HEK293 (cell line): ENCODE data around the gene NPHP4.
A peak's percentile ranks its signal among the peaks of the same experiment; 100 is the strongest.

Experiments
- CTCF ChIA-PET: fragments of 350-600 bp; formaldehyde crosslinking; extraction: SDS; loops from one replicate; lab custom pipeline; 2021; ENCODE audit warnings: antibody characterized with exemption; lab: Yijun Ruan, JAX
- POLR2A ChIA-PET: fragments of 300-600 bp; formaldehyde crosslinking; extraction: SDS; loops from one replicate; lab custom pipeline; 2020; ENCODE audit warnings: antibody characterized with exemption, inconsistent platforms; lab: Yijun Ruan, JAX
- H3K27ac ChIP-seq: fragments of 200-500 bp; sonication (Bioruptor generic); 2 replicates; pipeline ENCODE4 v1.5.1; 2014; ENCODE audit warnings: low read depth, low read length, control low read depth, inconsistent platforms; ENCODE audit errors: extremely low read depth
- H3K36me3 ChIP-seq, 2 experiments: fragments of 200-500 bp in 1 of 2; sonication (Bioruptor generic) in 1 of 2; 1 replicate in 1 of 2; 2 replicates in 1 of 2; pipeline ENCODE4 v1.5.1; 2014 to 2017; ENCODE audit warnings: inconsistent platforms in 2 of 2, low read length in 2 of 2; ENCODE audit not compliant: control insufficient read depth in 2 of 2, insufficient read depth in 1 of 2
- H3K4me1 ChIP-seq: fragments of 200-500 bp; sonication (Bioruptor generic); 2 replicates; pipeline ENCODE4 v1.5.1; 2014; ENCODE audit warnings: mild to moderate bottlenecking, low read length, inconsistent platforms; ENCODE audit not compliant: control insufficient read depth, insufficient read depth
- H3K4me3 ChIP-seq: 2 replicates; pipeline ENCODE4 v1.5.1; 2011; ENCODE audit warnings: low read depth, mild to moderate bottlenecking, control low read depth, low read length, moderate library complexity
- H3K9me3 ChIP-seq: fragments of 200-500 bp; sonication (Bioruptor generic); 2 replicates; pipeline ENCODE4 v1.5.1; 2014; ENCODE audit warnings: low read depth, low read length, inconsistent platforms; ENCODE audit not compliant: control insufficient read depth, insufficient read depth
- BCL6B ChIP-seq: fragments of 450-650 bp; formaldehyde crosslinking; IDR thresholded peaks from 2 replicates; pipeline ENCODE4 v1.5.1; 2017; ENCODE audit warnings: missing biosample characterization, missing genetic modification characterization
- EGR2 ChIP-seq: fragments of 450-650 bp; formaldehyde crosslinking; IDR thresholded peaks from 2 replicates; pipeline ENCODE4 v1.5.1; 2016; ENCODE audit warnings: low read depth, missing biosample characterization, missing genetic modification characterization
- KLF1 ChIP-seq: fragments of 450-650 bp; formaldehyde crosslinking; IDR thresholded peaks from 2 replicates; pipeline ENCODE4 v1.5.1; 2016; ENCODE audit warnings: missing biosample characterization, missing genetic modification characterization
- KLF10 ChIP-seq: fragments of 450-650 bp; IDR thresholded peaks from 2 replicates; pipeline ENCODE4 v1.5.1; 2018; ENCODE audit warnings: missing biosample characterization, mild to moderate bottlenecking, missing genetic modification characterization
- KLF17 ChIP-seq: fragments of 450-650 bp; formaldehyde crosslinking; IDR thresholded peaks from 2 replicates; pipeline ENCODE4 v1.5.1; 2016; ENCODE audit warnings: missing biosample characterization, missing genetic modification characterization
- OVOL3 ChIP-seq: fragments of 450-650 bp; formaldehyde crosslinking; IDR thresholded peaks from 2 replicates; pipeline ENCODE4 v1.5.1; 2016; ENCODE audit warnings: missing biosample characterization, missing genetic modification characterization
- PRDM1 ChIP-seq: fragments of 450-650 bp; formaldehyde crosslinking; IDR thresholded peaks from 2 replicates; pipeline ENCODE4; 2016; ENCODE audit warnings: missing biosample characterization, missing genetic modification characterization
- REPIN1 ChIP-seq: fragments of 450-650 bp; formaldehyde crosslinking; IDR thresholded peaks from 2 replicates; pipeline ENCODE4 v1.5.1; 2017; ENCODE audit warnings: missing biosample characterization, missing genetic modification characterization, low read depth
- SALL2 ChIP-seq: fragments of 450-650 bp; formaldehyde crosslinking; IDR thresholded peaks from 2 replicates; pipeline ENCODE4 v1.5.0; 2017; ENCODE audit warnings: missing biosample characterization, mild to moderate bottlenecking, missing genetic modification characterization, borderline replicate concordance
- SP3 ChIP-seq: fragments of 450-650 bp; formaldehyde crosslinking; IDR thresholded peaks from 2 replicates; pipeline ENCODE4 v1.5.1; 2016; ENCODE audit warnings: missing biosample characterization, missing genetic modification characterization
- WT1 ChIP-seq: fragments of 450-650 bp; formaldehyde crosslinking; IDR thresholded peaks from 2 replicates; pipeline ENCODE4 v1.5.1; 2016; ENCODE audit warnings: missing biosample characterization, missing genetic modification characterization
- ZBTB20 ChIP-seq: fragments of 450-650 bp; formaldehyde crosslinking; IDR thresholded peaks from 2 replicates; pipeline ENCODE4 v1.5.1; 2016; ENCODE audit warnings: missing biosample characterization, missing genetic modification characterization
- ZBTB26 ChIP-seq: fragments of 450-650 bp; formaldehyde crosslinking; optimal IDR thresholded peaks from 2 replicates; pipeline ENCODE3; 2016; ENCODE audit warnings: missing biosample characterization, mild to moderate bottlenecking, missing genetic modification characterization
- ZBTB8A ChIP-seq: fragments of 450-650 bp; formaldehyde crosslinking; IDR thresholded peaks from 2 replicates; pipeline ENCODE4 v1.5.1; 2016; ENCODE audit warnings: missing biosample characterization, missing genetic modification characterization
- ZFP37 ChIP-seq: fragments of 450-650 bp; formaldehyde crosslinking; IDR thresholded peaks from 2 replicates; pipeline ENCODE4 v1.5.1; 2016; ENCODE audit warnings: missing biosample characterization, missing genetic modification characterization
- ZIC2 ChIP-seq: fragments of 450-650 bp; formaldehyde crosslinking; IDR thresholded peaks from 2 replicates; pipeline ENCODE4 v1.5.1; 2016; ENCODE audit warnings: missing biosample characterization, missing genetic modification characterization
- ZNF2 ChIP-seq: fragments of 450-650 bp; formaldehyde crosslinking; IDR thresholded peaks from 2 replicates; pipeline ENCODE4 v1.5.1; 2016; ENCODE audit warnings: missing biosample characterization, missing genetic modification characterization
- ZNF202 ChIP-seq: fragments of 450-650 bp; formaldehyde crosslinking; IDR thresholded peaks from 2 replicates; pipeline ENCODE4 v1.5.1; 2016; ENCODE audit warnings: missing biosample characterization, missing genetic modification characterization, borderline replicate concordance
- ZNF23 ChIP-seq: fragments of 450-650 bp; formaldehyde crosslinking; IDR thresholded peaks from 2 replicates; pipeline ENCODE4 v1.5.1; 2016; ENCODE audit warnings: missing biosample characterization, missing genetic modification characterization, borderline replicate concordance
- ZNF280C ChIP-seq: fragments of 450-650 bp; formaldehyde crosslinking; IDR thresholded peaks from 2 replicates; pipeline ENCODE4 v1.5.1; 2016; ENCODE audit warnings: missing biosample characterization, missing genetic modification characterization
- ZNF529 ChIP-seq: fragments of 450-650 bp; formaldehyde crosslinking; IDR thresholded peaks from 2 replicates; pipeline ENCODE4 v1.5.1; 2017; ENCODE audit warnings: missing genetic modification characterization, missing biosample characterization; ENCODE audit not compliant: insufficient replicate concordance
- ZNF560 ChIP-seq: fragments of 450-650 bp; formaldehyde crosslinking; IDR thresholded peaks from 2 replicates; pipeline ENCODE4 v1.5.1; 2017; ENCODE audit warnings: missing biosample characterization, missing genetic modification characterization, borderline replicate concordance
- ZNF571 ChIP-seq: fragments of 450-650 bp; formaldehyde crosslinking; IDR thresholded peaks from 2 replicates; pipeline ENCODE4 v1.5.0; 2017; ENCODE audit warnings: missing biosample characterization, missing genetic modification characterization
- ZNF596 ChIP-seq: fragments of 450-650 bp; IDR thresholded peaks from 2 replicates; pipeline ENCODE4 v1.5.0; 2018; ENCODE audit warnings: missing biosample characterization, mild to moderate bottlenecking, missing genetic modification characterization, moderate library complexity
- ZNF623 ChIP-seq: fragments of 450-650 bp; formaldehyde crosslinking; IDR thresholded peaks from 2 replicates; pipeline ENCODE4 v1.5.1; 2016; ENCODE audit warnings: missing biosample characterization, missing genetic modification characterization
- ZNF701 ChIP-seq: fragments of 450-650 bp; formaldehyde crosslinking; IDR thresholded peaks from 2 replicates; pipeline ENCODE4 v1.5.1; 2016; ENCODE audit warnings: missing biosample characterization, missing genetic modification characterization
- ZNF704 ChIP-seq: fragments of 450-650 bp; formaldehyde crosslinking; IDR thresholded peaks from 2 replicates; pipeline ENCODE4 v1.5.1; 2016; ENCODE audit warnings: missing biosample characterization, missing genetic modification characterization
- ZNF776 ChIP-seq: fragments of 450-650 bp; formaldehyde crosslinking; IDR thresholded peaks from 2 replicates; pipeline ENCODE4 v1.5.0; 2017; ENCODE audit warnings: missing biosample characterization, missing genetic modification characterization, borderline replicate concordance
- ZNF830 ChIP-seq: fragments of 450-650 bp; IDR thresholded peaks from 2 replicates; pipeline ENCODE4 v1.5.0; 2018; ENCODE audit warnings: missing biosample characterization, missing genetic modification characterization, low read depth, mild to moderate bottlenecking, moderate library complexity
- ZSCAN23 ChIP-seq: fragments of 450-650 bp; formaldehyde crosslinking; IDR thresholded peaks from 2 replicates; pipeline ENCODE4 v1.5.1; 2016; ENCODE audit warnings: missing biosample characterization, missing genetic modification characterization

Gene NPHP4

GRCh38 chr1:6037338-6037762, 45.1 kb upstream of the NPHP4 start (continued):
- TF ChIP-seq ZNF571 (tag by site-specific recombination) (no peak), ZIC2 (peak; percentile 93), WT1 (tag by site-specific recombination) (peak; percentile 18; the same call in 1 of the 2 replicates), ZNF2 (no peak), SALL2 (no peak), ZNF776 (tag by site-specific recombination) (no peak), SP3 (tag by site-specific recombination) (no peak), OVOL3 (tag by site-specific recombination) (no peak), ZBTB26 (no peak), ZFP37 (tag by site-specific recombination) (no peak), BCL6B (tag by site-specific recombination) (no peak), ZNF23 (tag by site-specific recombination) (no peak), KLF17 (peak; percentile 36; the same call in 1 of the 2 replicates)
- TF ChIP-seq, all 188 proteins: peak for 12

GRCh38 chr1:6035719-6036118, 43.5 kb upstream of the NPHP4 start:
- TF ChIP-seq ZSCAN23 (no peak), ZNF596 (tag by site-specific recombination) (no peak), ZNF529 (tag by site-specific recombination) (no peak), REPIN1 (tag by site-specific recombination) (no peak), ZNF202 (tag by site-specific recombination) (no peak), PRDM1 (tag by site-specific recombination) (no peak), ZNF623 (no peak), ZNF701 (no peak), ZBTB8A (tag by site-specific recombination) (no peak), ZNF560 (tag by site-specific recombination) (no peak)
- Histone ChIP-seq H3K27ac (no peak overlapping the region), H3K9me3 (no peaks in the 10 kb centered on the region), H3K4me3 (no peak overlapping the region), H3K4me1 (peaks cover 2% of the 10 kb centered on the region), H3K36me3 (no peaks in the 10 kb centered on the region)
- CTCF ChIA-PET = interaction anchor here (0.7 to 2.5 kb wide), 5 partner anchors 17 to 136 kb away, joined by 3 to 8 read pairs (median 4); no protein-coding TSS in a partner anchor
- POLR2A ChIA-PET = interaction anchor here (0.6 kb wide), 2 partner anchors 119 to 301 kb away, joined by 3 read pairs; no protein-coding TSS in a partner anchor

- Histone ChIP-seq H3K4me3 (no peak overlapping the region), H3K4me1 (peaks cover 2% of the 10 kb centered on the region), H3K9me3 (no peaks in the 10 kb centered on the region), H3K36me3 (no peaks in the 10 kb centered on the region), H3K27ac (no peak overlapping the region)
- ChIA-PET CTCF (interaction anchor here (0.7 to 2.5 kb wide), 8 partner anchors 18 to 402 kb away, joined by 3 to 8 read pairs (median 4); no protein-coding TSS in a partner anchor), POLR2A (interaction anchor here (0.6 kb wide), 1 partner anchor 301 kb away, joined by 3 read pairs; no protein-coding TSS in a partner anchor)
- TF ChIP-seq ZNF704 = no peak
- peak; percentile 87 for TF ChIP-seq KLF1
- TF ChIP-seq KLF10 (tag by site-specific recombination) = no peak
- TF ChIP-seq ZNF280C = no peak
- TF ChIP-seq EGR2 (tag by site-specific recombination) = peak; percentile 95
- peak; percentile 55 for TF ChIP-seq ZIC2
- TF ChIP-seq WT1 (tag by site-specific recombination) = peak; percentile 39; the same call in 1 of the 2 replicates
- peak; percentile 56 for TF ChIP-seq ZBTB20 (tag by site-specific recombination)
- no peak for TF ChIP-seq ZNF830 (tag by site-specific recombination)
Measured at GRCh38 chr1:6035303-6035702, 43.1 kb upstream of the NPHP4 start.
